NCI-H1436 treated with DMSO at 0.1 percent for 48 hours (cell line): ENCODE measurements around the gene LARGE1.

Experiments used
- DNase-seq: peaks from one replicate; lab custom pipeline; 2025; lab: John Stamatoyannopoulos, UW

The LARGE1 gene

GRCh38 chr22:33227791-33228190 lies 692.5 kb downstream of the LARGE1 start:
- no peak for DNase-seq

- DNase-seq, result no peak
These were observed 695.4 kb downstream of the LARGE1 start for GRCh38 chr22:33224841-33225240.
